Smooth muscle cell (in vitro differentiated cells): ENCODE data around the gene MAEA. TPM values are rescaled to one million over a fixed set of nuclear protein-coding genes. Genes with fewer than 3 reads are reported as not detected.

Experiments
- DNase-seq: peaks from one replicate; lab custom pipeline; 2025; ENCODE audit not compliant: unreplicated experiment; lab: John Stamatoyannopoulos, UW
- H2AFZ ChIP-seq: fragments of 200-600 bp; sonication (generic); 2 replicates; pipeline ENCODE4 v1.6.0; 2016; ENCODE audit warnings: antibody characterized with exemption, low read depth, mild to moderate bottlenecking
- H3F3A ChIP-seq: fragments of 200-600 bp; sonication (generic); 2 replicates; pipeline ENCODE4 v1.6.0; 2017; ENCODE audit warnings: antibody characterized with exemption, low read depth
- H3K27ac ChIP-seq: fragments of 200-600 bp; sonication (generic); 2 replicates; pipeline ENCODE4 v1.5.1; 2016; ENCODE audit warnings: low read depth, mild to moderate bottlenecking
- H3K27me3 ChIP-seq: fragments of 200-600 bp; sonication (generic); 2 replicates; pipeline ENCODE4 v1.6.1; 2016; ENCODE audit warnings: low read depth, mild to moderate bottlenecking
- H3K36me3 ChIP-seq: fragments of 200-600 bp; sonication (generic); 2 replicates; pipeline ENCODE4 v1.5.1; 2016; ENCODE audit warnings: low read depth
- H3K4me1 ChIP-seq: fragments of 200-600 bp; sonication (generic); 2 replicates; pipeline ENCODE4 v1.5.1; 2016; ENCODE audit warnings: low read depth
- H3K4me2 ChIP-seq: fragments of 200-600 bp; sonication (generic); 2 replicates; pipeline ENCODE4 v1.6.0; 2016; ENCODE audit warnings: mild to moderate bottlenecking
- H3K4me3 ChIP-seq: fragments of 200-600 bp; sonication (generic); 2 replicates; pipeline ENCODE4 v1.5.1; 2016; ENCODE audit warnings: mild to moderate bottlenecking
- H3K79me2 ChIP-seq: fragments of 200-600 bp; sonication (generic); 2 replicates; pipeline ENCODE4 v1.6.0; 2016; ENCODE audit warnings: low read depth, mild to moderate bottlenecking
- H3K9ac ChIP-seq: fragments of 200-600 bp; sonication (generic); 2 replicates; pipeline ENCODE4 v1.6.0; 2016; ENCODE audit warnings: low read depth
- H3K9me3 ChIP-seq: fragments of 200-600 bp; sonication (generic); replicated peaks from 2 replicates; pipeline ENCODE4 v1.5.1; 2016; ENCODE audit warnings: low read depth
- H4K20me1 ChIP-seq: fragments of 200-600 bp; sonication (generic); 2 replicates; pipeline ENCODE4 v1.6.0; 2016; ENCODE audit warnings: low read depth
- WGBS: methylation state at CpG from one replicate; pipeline ENCODE4 v1.1.7; 2016; ENCODE audit warnings: low lambda C conversion rate; 5-methylcytosine and 5-hydroxymethylcytosine counted together
- polyA plus RNA-seq: library from polyadenylated mRNA; unstranded; fragments of >200 nt; fragmentation: Nextera tagmentation; extraction: Ambion mirVana; gene quantifications from 2 replicates; pipeline ENCODE4 v1.2.1, GENCODE V29; 2016
- total RNA-seq: library from RNA; depleted of rRNA; stranded (reverse); fragments of >200 nt; gene quantifications from 2 replicates; pipeline ENCODE4 v1.2.3, GENCODE V29; 2014
- TF ChIP-seq, protein P1 (sequence below): fragments of 200-600 bp; sonication (generic); IDR thresholded peaks from 2 replicates; pipeline ENCODE4 v1.5.1; 2017; ENCODE audit warnings: borderline replicate concordance, mild to moderate bottlenecking, antibody characterized with exemption; ENCODE audit not compliant: insufficient read depth, poor library complexity, severe bottlenecking

MAEA gene
- total and polyA plus RNA-seq, 2 experiments from 2014 or later: 48.0 to 48.2 TPM

DNA sequence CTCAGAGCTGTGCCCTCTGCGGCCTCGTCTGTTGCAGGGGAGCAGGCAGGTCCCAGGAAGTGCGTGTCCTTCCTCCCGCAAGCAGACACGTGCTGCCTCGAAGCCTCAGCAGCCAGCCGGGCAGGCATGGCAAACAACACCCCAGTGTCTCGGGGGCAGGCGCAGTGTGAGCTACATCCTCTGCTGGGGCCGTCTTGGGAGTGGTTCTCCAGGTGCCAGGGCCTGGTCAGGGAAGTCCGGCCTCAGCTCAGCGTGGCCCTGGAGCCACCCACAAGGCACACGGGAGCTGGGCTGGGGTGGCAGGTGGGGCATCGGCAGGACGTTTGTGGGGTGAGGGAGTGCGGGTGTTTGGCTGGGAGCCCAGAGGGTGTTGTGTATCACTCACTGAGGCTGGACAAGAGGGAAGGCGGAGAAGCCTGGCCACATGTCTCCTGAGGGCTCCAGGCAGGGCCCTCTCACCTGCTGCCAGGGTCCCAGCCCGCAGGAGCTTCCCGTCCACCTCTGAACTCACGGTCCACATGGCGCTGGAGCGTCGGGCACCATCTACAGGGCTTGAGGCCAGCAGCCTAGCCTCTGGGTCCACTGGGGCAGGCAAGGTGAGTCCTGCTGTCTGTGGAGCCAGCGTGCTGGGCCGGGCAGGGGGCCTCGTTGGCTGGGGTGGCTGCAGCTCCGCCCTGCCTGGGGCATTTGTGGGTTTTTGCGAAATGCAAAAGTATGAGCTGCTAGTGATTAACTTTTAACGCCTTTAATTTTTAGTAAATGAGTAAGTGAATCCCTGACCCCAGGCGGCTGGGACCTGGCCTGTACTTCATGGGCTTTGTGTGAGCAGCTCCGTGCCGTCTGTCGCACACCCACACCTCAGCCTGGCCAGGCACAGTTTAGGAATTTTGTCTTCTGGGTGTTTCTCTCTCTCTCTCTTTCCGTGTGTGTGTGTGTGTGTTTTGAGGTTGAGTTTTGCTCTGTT lies 40.0 kb downstream of the MAEA start:
- H4K20me1 ChIP-seq: peaks cover 75% of the 10 kb centered on the region
- TF ChIP-seq, protein P1, sequence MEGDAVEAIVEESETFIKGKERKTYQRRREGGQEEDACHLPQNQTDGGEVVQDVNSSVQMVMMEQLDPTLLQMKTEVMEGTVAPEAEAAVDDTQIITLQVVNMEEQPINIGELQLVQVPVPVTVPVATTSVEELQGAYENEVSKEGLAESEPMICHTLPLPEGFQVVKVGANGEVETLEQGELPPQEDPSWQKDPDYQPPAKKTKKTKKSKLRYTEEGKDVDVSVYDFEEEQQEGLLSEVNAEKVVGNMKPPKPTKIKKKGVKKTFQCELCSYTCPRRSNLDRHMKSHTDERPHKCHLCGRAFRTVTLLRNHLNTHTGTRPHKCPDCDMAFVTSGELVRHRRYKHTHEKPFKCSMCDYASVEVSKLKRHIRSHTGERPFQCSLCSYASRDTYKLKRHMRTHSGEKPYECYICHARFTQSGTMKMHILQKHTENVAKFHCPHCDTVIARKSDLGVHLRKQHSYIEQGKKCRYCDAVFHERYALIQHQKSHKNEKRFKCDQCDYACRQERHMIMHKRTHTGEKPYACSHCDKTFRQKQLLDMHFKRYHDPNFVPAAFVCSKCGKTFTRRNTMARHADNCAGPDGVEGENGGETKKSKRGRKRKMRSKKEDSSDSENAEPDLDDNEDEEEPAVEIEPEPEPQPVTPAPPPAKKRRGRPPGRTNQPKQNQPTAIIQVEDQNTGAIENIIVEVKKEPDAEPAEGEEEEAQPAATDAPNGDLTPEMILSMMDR: no peak
- no peak overlapping the region for H2AFZ ChIP-seq
- H3K79me2 ChIP-seq: no peaks in the 10 kb centered on the region
- H3K36me3 ChIP-seq: no peaks in the 10 kb centered on the region
- no peak overlapping the region for H3K4me3 ChIP-seq
- H3K4me2 ChIP-seq: no peak overlapping the region
- no peaks in the 10 kb centered on the region for H3K9me3 ChIP-seq
- H3K9ac ChIP-seq: no peak overlapping the region
- WGBS: 91% methylated on average over 27 of the region's 34 CpGs
- no peak overlapping the region for H3K27ac ChIP-seq
- no peaks in the 10 kb centered on the region for H3K4me1 ChIP-seq
- H3K27me3 ChIP-seq: no peaks in the 10 kb centered on the region
- no peak for DNase-seq
- H3F3A ChIP-seq: no peaks in the 10 kb centered on the region

- no peak overlapping the region for H3K27ac ChIP-seq
- H3K4me2 ChIP-seq: no peak overlapping the region
- WGBS: 96% methylated on average over 30 of the region's 34 CpGs
- no peak for DNase-seq
- peaks cover 4% of the 10 kb centered on the region for H3K36me3 ChIP-seq
- H3K4me3 ChIP-seq: no peak overlapping the region
- H3K9ac ChIP-seq: no peak overlapping the region
- TF ChIP-seq, protein P1: no peak
- H3F3A ChIP-seq: no peaks in the 10 kb centered on the region
- H3K79me2 ChIP-seq: no peaks in the 10 kb centered on the region
- no peaks in the 10 kb centered on the region for H3K9me3 ChIP-seq
- H4K20me1 ChIP-seq: peaks cover 62% of the 10 kb centered on the region
- no peak overlapping the region for H2AFZ ChIP-seq
- no peaks in the 10 kb centered on the region for H3K4me1 ChIP-seq
- no peaks in the 10 kb centered on the region for H3K27me3 ChIP-seq
Observed at GRCh38 chr4:1330761-1331590, 41.3 kb downstream of the MAEA start.

DNA sequence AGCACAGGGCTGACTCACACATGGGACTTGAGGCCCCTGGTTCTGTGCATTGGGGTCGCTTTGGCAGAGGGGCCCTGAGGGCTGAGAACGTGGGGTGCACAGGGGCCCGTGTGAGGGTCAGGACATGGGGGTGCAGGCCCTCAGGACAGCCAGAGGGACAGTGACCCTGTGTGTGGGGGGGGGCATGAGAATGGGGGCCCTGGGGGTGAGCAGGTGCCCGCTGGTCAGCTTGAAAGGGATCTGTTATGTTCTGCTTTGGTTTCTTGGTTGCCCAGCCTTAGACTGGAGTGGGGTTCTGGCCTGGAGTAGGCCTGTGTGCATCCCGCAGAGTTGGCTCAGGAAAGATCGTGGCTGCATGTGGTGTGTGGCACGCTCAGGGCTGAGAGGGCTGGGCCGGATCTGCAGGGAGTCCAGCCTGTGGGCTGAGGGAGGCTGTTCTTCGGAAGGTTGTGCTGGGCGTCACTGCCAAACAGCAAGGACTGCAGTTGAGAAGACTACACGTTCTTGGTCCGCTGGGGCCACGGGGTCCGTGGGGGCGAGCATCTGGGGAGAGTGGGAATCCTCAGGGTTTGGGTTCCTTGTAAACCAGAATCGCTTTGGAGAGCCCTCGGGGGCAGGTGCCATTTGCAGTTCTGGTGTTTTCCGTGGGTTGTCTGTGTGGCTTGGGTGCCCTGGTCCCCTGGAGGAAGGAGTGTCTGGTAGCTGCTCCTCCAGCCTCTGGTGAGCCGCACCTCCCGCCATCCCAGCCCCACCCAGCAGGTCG lies 42.1 kb downstream of the MAEA start:
- WGBS: 98% methylated on average over 20 of the region's 21 CpGs
- Histone ChIP-seq H3K4me3 (no peak overlapping the region), H3K27ac (no peak overlapping the region), H3K4me2 (no peak overlapping the region), H4K20me1 (peaks cover 61% of the 10 kb centered on the region), H3K79me2 (no peaks in the 10 kb centered on the region), H3K9ac (no peak overlapping the region), H3F3A (no peaks in the 10 kb centered on the region), H3K4me1 (no peaks in the 10 kb centered on the region), H3K9me3 (no peaks in the 10 kb centered on the region), H2AFZ (no peak overlapping the region), H3K27me3 (no peaks in the 10 kb centered on the region), H3K36me3 (peaks cover 4% of the 10 kb centered on the region)
- DNase-seq: no peak
- TF ChIP-seq, protein P1: no peak
